ENCODE results near the gene SLC7A1.

SLC7A1 gene

GRCh38 chr13:29502391-29503008 is 93.0 kb downstream of the SLC7A1 start:
- no peak for DNase-seq (ENCODE audit: low spot score)
- TF ChIP-seq CTCF (IDR thresholded peaks at IDR 0.05; ENCODE audit: borderline replicate concordance, control extremely low read depth, extremely low read depth, insufficient read depth, missing control alignments): no peak
- in situ Hi-C loops (cut with MboI; ENCODE audit: low sequenced_read_pairs, unreplicated experiment): loop anchor here (10.0 kb wide), 2 partner anchors 202 to 612 kb away; no protein-coding TSS in a partner anchor

GRCh38 chr13:29501674-29502073 is 93.8 kb downstream of the SLC7A1 start:
- no peak for TF ChIP-seq CTCF (IDR thresholded peaks at IDR 0.05; ENCODE audit: borderline replicate concordance, control extremely low read depth, extremely low read depth, insufficient read depth, missing control alignments)
- no peak for DNase-seq (ENCODE audit: low spot score)
- in situ Hi-C loops (cut with MboI; ENCODE audit: low sequenced_read_pairs, unreplicated experiment): loop anchor here (10.0 kb wide), 2 partner anchors 203 to 613 kb away; no protein-coding TSS in a partner anchor

- TF ChIP-seq CTCF (IDR thresholded peaks at IDR 0.05; ENCODE audit: borderline replicate concordance, control extremely low read depth, extremely low read depth, insufficient read depth, missing control alignments): no peak
- in situ Hi-C loops (cut with MboI; ENCODE audit: low sequenced_read_pairs, unreplicated experiment): loop anchor here (10.0 kb wide), 2 partner anchors 204 to 614 kb away; no protein-coding TSS in a partner anchor
- DNase-seq (ENCODE audit: low spot score): no peak
Observed at GRCh38 chr13:29500386-29500785, 95.1 kb downstream of the SLC7A1 start.

- in situ Hi-C loops (cut with MboI; ENCODE audit: low sequenced_read_pairs, unreplicated experiment): loop anchor here (10.0 kb wide), 2 partner anchors 205 to 615 kb away; no protein-coding TSS in a partner anchor
- DNase-seq (ENCODE audit: low spot score): no peak
- TF ChIP-seq CTCF (IDR thresholded peaks at IDR 0.05; ENCODE audit: borderline replicate concordance, control extremely low read depth, extremely low read depth, insufficient read depth, missing control alignments): no peak
Observed at GRCh38 chr13:29499506-29500165, 95.9 kb downstream of the SLC7A1 start.

GRCh38 chr13:29498426-29499040 is 97.0 kb downstream of the SLC7A1 start:
- no peak for TF ChIP-seq CTCF (IDR thresholded peaks at IDR 0.05; ENCODE audit: borderline replicate concordance, control extremely low read depth, extremely low read depth, insufficient read depth, missing control alignments)
- DNase-seq (ENCODE audit: low spot score): no peak
- in situ Hi-C loops (cut with MboI; ENCODE audit: low sequenced_read_pairs, unreplicated experiment): no loop called here

- DNase-seq (ENCODE audit: low spot score): no peak
- no peak for TF ChIP-seq CTCF (IDR thresholded peaks at IDR 0.05; ENCODE audit: borderline replicate concordance, control extremely low read depth, extremely low read depth, insufficient read depth, missing control alignments)
- in situ Hi-C loops (cut with MboI; ENCODE audit: low sequenced_read_pairs, unreplicated experiment): no loop called here
Observed at GRCh38 chr13:29497137-29497654, 98.3 kb downstream of the SLC7A1 start.

Measured in GM13976 (cell line).